GM23338 (cell line): ENCODE results near the gene ATL3. TPM values are rescaled to one million over a fixed set of nuclear protein-coding genes. Genes with fewer than 3 reads are reported as not detected.
"Not testable (repeated sequence)": the region's sequence is repeated elsewhere in the genome, so short reads cannot be mapped to it uniquely, and the experiment has no call there.

Source experiments
- ATAC-seq: fragments of 200-7000 bp; cut with Tn5 transposase; 3 replicates; pipeline ENCODE4 v1.9.1; 2020
- DNase-seq: peaks from one replicate; pipeline ENCODE4 v3.0.0-alpha.2; 2015; ENCODE audit warnings: low spot score
- H2AFZ ChIP-seq: fragments of 200-600 bp; sonication (generic); 2 replicates; pipeline ENCODE4 v1.8.0; 2016; ENCODE audit warnings: antibody characterized with exemption, mild to moderate bottlenecking, moderate library complexity
- H3F3A ChIP-seq: fragments of 200-600 bp; sonication (generic); replicated peaks from 2 replicates; pipeline ENCODE4 v1.8.0; 2017; ENCODE audit warnings: antibody characterized with exemption, mixed run types, low read depth
- H3K27ac ChIP-seq: fragments of 200-600 bp; sonication (generic); 2 replicates; pipeline ENCODE4 v1.6.1; 2016; ENCODE audit warnings: low read depth
- H3K27me3 ChIP-seq: fragments of 200-600 bp; sonication (generic); 2 replicates; pipeline ENCODE4 v1.8.0; 2016; ENCODE audit warnings: mild to moderate bottlenecking, mixed run types, moderate library complexity; ENCODE audit not compliant: insufficient read depth
- H3K36me3 ChIP-seq: fragments of 200-600 bp; sonication (generic); 2 replicates; pipeline ENCODE4 v1.8.0; 2016; ENCODE audit warnings: mild to moderate bottlenecking; ENCODE audit not compliant: insufficient read depth
- H3K4me1 ChIP-seq: fragments of 200-600 bp; sonication (generic); 2 replicates; pipeline ENCODE4 v1.8.0; 2016; ENCODE audit warnings: mild to moderate bottlenecking, moderate library complexity; ENCODE audit not compliant: insufficient read depth
- H3K4me2 ChIP-seq: fragments of 200-600 bp; sonication (generic); 2 replicates; pipeline ENCODE4 v1.7.1; 2017; ENCODE audit warnings: mixed run types
- H3K4me3 ChIP-seq: fragments of 200-600 bp; sonication (generic); 2 replicates; pipeline ENCODE4 v1.6.1; 2016; ENCODE audit warnings: mixed run types
- H3K79me2 ChIP-seq: fragments of 200-600 bp; sonication (generic); replicated peaks from 2 replicates; pipeline ENCODE4 v1.8.0; 2017; ENCODE audit warnings: mild to moderate bottlenecking; ENCODE audit not compliant: insufficient read depth
- H3K9me2 ChIP-seq: fragments of 200-600 bp; sonication (generic); 2 replicates; pipeline ENCODE4 v1.8.0; 2017; ENCODE audit not compliant: insufficient read depth
- H4K20me1 ChIP-seq: fragments of 200-600 bp; sonication (generic); replicated peaks from 2 replicates; pipeline ENCODE4 v1.8.0; 2017; ENCODE audit warnings: mild to moderate bottlenecking; ENCODE audit not compliant: insufficient read depth
- H3K27ac Mint-ChIP-seq: 2 replicates; pipeline ENCODE4 v1.8.0; 2020; ENCODE audit warnings: inconsistent platforms, mild to moderate bottlenecking, moderate library complexity, mixed read lengths
- H3K27me3 Mint-ChIP-seq: 3 replicates; pipeline ENCODE4 v1.8.0; 2022; ENCODE audit warnings: low read depth, mild to moderate bottlenecking, moderate library complexity, mixed read lengths, inconsistent platforms; ENCODE audit not compliant: insufficient read depth, poor library complexity
- H3K36me3 Mint-ChIP-seq: 3 replicates; pipeline ENCODE4 v1.8.0; 2021; ENCODE audit warnings: low read depth, mild to moderate bottlenecking, inconsistent platforms, moderate library complexity, mixed read lengths
- H3K4me1 Mint-ChIP-seq: 3 replicates; pipeline ENCODE4 v1.8.0; 2020; ENCODE audit warnings: mild to moderate bottlenecking, inconsistent platforms, mixed read lengths
- H3K4me3 Mint-ChIP-seq: 3 replicates; pipeline ENCODE4 v1.8.0; 2021; ENCODE audit warnings: moderate library complexity, mild to moderate bottlenecking, inconsistent platforms, mixed read lengths
- H3K9me3 Mint-ChIP-seq: 3 replicates; pipeline ENCODE4 v1.8.0; 2020; ENCODE audit warnings: moderate library complexity, mild to moderate bottlenecking, inconsistent platforms, mixed read lengths
- CREB1 ChIP-seq: fragments of 250-450 bp; sonication (Bioruptor Pico); IDR thresholded peaks from 2 replicates; pipeline ENCODE4 v1.5.0; 2020; ENCODE audit warnings: low read depth, mild to moderate bottlenecking, moderate library complexity
- EZH2phosphoT487 ChIP-seq: fragments of 200-600 bp; sonication (generic); IDR thresholded peaks from one replicate; pipeline ENCODE4 v1.8.1; 2018; ENCODE audit warnings: antibody characterized with exemption; ENCODE audit not compliant: unreplicated experiment
- JUNB ChIP-seq: IDR thresholded peaks from one replicate; pipeline ENCODE4 v1.6.1; 2016; ENCODE audit warnings: antibody characterized with exemption; ENCODE audit not compliant: unreplicated experiment
- POLR2AphosphoS5 ChIP-seq: IDR thresholded peaks from 2 replicates; pipeline ENCODE4 v1.6.1; 2016; ENCODE audit warnings: antibody characterized with exemption, low read depth
- ZNF114 ChIP-seq: fragments of 250-450 bp; sonication (Bioruptor Pico); IDR thresholded peaks from 2 replicates; pipeline ENCODE4 v1.5.0; 2020; ENCODE audit warnings: mild to moderate bottlenecking, moderate library complexity
- polyA plus RNA-seq: library from polyadenylated mRNA; unstranded; fragments of >200 nt; fragmentation: Nextera tagmentation; extraction: Ambion mirVana; gene quantifications from 2 replicates; pipeline ENCODE4 v1.2.1, GENCODE V29; 2016
- total RNA-seq: library from RNA; depleted of rRNA; stranded (reverse); fragments of >200 nt; shearing (Covaris generic); gene quantifications from 2 replicates; pipeline ENCODE4 v1.2.3, GENCODE V29; 2014
- TF ChIP-seq, protein P1 (sequence below): IDR thresholded peaks from one replicate; pipeline ENCODE4 v1.6.1; 2018; ENCODE audit warnings: antibody characterized with exemption; ENCODE audit not compliant: unreplicated experiment
- TF ChIP-seq, protein P2 (sequence below): fragments of 250-450 bp; sonication (Bioruptor Pico); IDR thresholded peaks from 2 replicates; pipeline ENCODE4 v1.5.0; 2020; ENCODE audit warnings: mild to moderate bottlenecking, moderate library complexity
- TF ChIP-seq, protein P3 (sequence below): IDR thresholded peaks from 2 replicates; pipeline ENCODE4 v1.6.1; 2016; ENCODE audit warnings: antibody characterized with exemption

Gene ATL3
- total and polyA plus RNA-seq, 2 experiments from 2014 or later, result 6.8 to 20.4 TPM

DNA sequence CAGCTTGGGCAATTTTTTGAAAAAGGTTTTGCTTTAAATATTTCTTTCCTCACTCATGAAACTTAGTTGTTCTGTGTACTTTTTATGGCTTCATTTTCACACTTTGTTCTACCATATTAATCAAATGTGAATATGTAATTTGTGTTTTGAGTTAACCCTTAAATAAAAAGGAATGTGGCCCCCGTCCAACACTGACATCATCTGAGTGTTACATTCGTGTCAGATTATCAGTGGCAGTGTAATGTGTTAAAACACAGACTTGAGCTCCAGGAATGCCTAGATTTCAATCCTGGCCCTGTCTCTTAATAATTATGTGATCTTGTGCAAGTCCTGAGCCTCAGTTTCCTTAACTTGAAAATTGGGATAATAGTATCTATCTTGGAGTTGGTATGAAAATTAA, 15.8 kb upstream of the ATL3 start:
- no peaks in the 10 kb centered on the region for H3K27me3 Mint-ChIP-seq
- no peaks in the 10 kb centered on the region; the same call in 2 of the 3 replicates for H3K9me3 Mint-ChIP-seq
- Histone ChIP-seq H3K4me2 (no peak overlapping the region), H3K79me2 (peaks cover 100% of the 10 kb centered on the region), H3K9me2 (no peaks in the 10 kb centered on the region), H4K20me1 (peaks cover 63% of the 10 kb centered on the region), H3K4me1 (peaks cover 38% of the 10 kb centered on the region), H3F3A (no peaks in the 10 kb centered on the region), H2AFZ (no peak overlapping the region), H3K4me3 (no peak overlapping the region), H3K27me3 (no peaks in the 10 kb centered on the region), H3K36me3 (no peaks in the 10 kb centered on the region), H3K27ac (no peak overlapping the region)
- no peak for DNase-seq
- H3K4me3 Mint-ChIP-seq, result no peak overlapping the region
- H3K4me1 Mint-ChIP-seq, result peaks cover 43% of the 10 kb centered on the region
- no peak overlapping the region; the same call in 1 of the 2 replicates for H3K27ac Mint-ChIP-seq
- TF ChIP-seq JUNB (no peak), POLR2AphosphoS5 (no peak), ZNF114 (CRISPR knock-in tag) (no peak), EZH2phosphoT487 (no peak), CREB1 (no peak)
- TF ChIP-seq, protein P1, sequence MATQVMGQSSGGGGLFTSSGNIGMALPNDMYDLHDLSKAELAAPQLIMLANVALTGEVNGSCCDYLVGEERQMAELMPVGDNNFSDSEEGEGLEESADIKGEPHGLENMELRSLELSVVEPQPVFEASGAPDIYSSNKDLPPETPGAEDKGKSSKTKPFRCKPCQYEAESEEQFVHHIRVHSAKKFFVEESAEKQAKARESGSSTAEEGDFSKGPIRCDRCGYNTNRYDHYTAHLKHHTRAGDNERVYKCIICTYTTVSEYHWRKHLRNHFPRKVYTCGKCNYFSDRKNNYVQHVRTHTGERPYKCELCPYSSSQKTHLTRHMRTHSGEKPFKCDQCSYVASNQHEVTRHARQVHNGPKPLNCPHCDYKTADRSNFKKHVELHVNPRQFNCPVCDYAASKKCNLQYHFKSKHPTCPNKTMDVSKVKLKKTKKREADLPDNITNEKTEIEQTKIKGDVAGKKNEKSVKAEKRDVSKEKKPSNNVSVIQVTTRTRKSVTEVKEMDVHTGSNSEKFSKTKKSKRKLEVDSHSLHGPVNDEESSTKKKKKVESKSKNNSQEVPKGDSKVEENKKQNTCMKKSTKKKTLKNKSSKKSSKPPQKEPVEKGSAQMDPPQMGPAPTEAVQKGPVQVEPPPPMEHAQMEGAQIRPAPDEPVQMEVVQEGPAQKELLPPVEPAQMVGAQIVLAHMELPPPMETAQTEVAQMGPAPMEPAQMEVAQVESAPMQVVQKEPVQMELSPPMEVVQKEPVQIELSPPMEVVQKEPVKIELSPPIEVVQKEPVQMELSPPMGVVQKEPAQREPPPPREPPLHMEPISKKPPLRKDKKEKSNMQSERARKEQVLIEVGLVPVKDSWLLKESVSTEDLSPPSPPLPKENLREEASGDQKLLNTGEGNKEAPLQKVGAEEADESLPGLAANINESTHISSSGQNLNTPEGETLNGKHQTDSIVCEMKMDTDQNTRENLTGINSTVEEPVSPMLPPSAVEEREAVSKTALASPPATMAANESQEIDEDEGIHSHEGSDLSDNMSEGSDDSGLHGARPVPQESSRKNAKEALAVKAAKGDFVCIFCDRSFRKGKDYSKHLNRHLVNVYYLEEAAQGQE, result no peak
- TF ChIP-seq, protein P2, sequence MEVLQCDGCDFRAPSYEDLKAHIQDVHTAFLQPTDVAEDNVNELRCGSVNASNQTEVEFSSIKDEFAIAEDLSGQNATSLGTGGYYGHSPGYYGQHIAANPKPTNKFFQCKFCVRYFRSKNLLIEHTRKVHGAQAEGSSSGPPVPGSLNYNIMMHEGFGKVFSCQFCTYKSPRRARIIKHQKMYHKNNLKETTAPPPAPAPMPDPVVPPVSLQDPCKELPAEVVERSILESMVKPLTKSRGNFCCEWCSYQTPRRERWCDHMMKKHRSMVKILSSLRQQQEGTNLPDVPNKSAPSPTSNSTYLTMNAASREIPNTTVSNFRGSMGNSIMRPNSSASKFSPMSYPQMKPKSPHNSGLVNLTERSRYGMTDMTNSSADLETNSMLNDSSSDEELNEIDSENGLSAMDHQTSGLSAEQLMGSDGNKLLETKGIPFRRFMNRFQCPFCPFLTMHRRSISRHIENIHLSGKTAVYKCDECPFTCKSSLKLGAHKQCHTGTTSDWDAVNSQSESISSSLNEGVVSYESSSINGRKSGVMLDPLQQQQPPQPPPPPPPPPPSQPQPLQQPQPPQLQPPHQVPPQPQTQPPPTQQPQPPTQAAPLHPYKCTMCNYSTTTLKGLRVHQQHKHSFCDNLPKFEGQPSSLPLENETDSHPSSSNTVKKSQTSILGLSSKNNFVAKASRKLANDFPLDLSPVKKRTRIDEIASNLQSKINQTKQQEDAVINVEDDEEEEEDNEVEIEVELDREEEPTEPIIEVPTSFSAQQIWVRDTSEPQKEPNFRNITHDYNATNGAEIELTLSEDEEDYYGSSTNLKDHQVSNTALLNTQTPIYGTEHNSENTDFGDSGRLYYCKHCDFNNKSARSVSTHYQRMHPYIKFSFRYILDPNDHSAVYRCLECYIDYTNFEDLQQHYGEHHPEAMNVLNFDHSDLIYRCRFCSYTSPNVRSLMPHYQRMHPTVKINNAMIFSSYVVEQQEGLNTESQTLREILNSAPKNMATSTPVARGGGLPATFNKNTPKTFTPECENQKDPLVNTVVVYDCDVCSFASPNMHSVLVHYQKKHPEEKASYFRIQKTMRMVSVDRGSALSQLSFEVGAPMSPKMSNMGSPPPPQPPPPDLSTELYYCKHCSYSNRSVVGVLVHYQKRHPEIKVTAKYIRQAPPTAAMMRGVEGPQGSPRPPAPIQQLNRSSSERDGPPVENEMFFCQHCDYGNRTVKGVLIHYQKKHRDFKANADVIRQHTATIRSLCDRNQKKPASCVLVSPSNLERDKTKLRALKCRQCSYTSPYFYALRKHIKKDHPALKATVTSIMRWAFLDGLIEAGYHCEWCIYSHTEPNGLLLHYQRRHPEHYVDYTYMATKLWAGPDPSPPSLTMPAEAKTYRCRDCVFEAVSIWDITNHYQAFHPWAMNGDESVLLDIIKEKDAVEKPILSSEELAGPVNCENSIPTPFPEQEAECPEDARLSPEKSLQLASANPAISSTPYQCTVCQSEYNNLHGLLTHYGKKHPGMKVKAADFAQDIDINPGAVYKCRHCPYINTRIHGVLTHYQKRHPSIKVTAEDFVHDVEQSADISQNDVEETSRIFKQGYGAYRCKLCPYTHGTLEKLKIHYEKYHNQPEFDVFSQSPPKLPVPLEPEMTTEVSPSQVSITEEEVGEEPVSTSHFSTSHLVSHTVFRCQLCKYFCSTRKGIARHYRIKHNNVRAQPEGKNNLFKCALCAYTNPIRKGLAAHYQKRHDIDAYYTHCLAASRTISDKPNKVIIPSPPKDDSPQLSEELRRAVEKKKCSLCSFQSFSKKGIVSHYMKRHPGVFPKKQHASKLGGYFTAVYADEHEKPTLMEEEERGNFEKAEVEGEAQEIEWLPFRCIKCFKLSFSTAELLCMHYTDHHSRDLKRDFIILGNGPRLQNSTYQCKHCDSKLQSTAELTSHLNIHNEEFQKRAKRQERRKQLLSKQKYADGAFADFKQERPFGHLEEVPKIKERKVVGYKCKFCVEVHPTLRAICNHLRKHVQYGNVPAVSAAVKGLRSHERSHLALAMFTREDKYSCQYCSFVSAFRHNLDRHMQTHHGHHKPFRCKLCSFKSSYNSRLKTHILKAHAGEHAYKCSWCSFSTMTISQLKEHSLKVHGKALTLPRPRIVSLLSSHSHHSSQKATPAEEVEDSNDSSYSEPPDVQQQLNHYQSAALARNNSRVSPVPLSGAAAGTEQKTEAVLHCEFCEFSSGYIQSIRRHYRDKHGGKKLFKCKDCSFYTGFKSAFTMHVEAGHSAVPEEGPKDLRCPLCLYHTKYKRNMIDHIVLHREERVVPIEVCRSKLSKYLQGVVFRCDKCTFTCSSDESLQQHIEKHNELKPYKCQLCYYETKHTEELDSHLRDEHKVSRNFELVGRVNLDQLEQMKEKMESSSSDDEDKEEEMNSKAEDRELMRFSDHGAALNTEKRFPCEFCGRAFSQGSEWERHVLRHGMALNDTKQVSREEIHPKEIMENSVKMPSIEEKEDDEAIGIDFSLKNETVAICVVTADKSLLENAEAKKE (CRISPR knock-in tag), result no peak
- TF ChIP-seq, protein P3, sequence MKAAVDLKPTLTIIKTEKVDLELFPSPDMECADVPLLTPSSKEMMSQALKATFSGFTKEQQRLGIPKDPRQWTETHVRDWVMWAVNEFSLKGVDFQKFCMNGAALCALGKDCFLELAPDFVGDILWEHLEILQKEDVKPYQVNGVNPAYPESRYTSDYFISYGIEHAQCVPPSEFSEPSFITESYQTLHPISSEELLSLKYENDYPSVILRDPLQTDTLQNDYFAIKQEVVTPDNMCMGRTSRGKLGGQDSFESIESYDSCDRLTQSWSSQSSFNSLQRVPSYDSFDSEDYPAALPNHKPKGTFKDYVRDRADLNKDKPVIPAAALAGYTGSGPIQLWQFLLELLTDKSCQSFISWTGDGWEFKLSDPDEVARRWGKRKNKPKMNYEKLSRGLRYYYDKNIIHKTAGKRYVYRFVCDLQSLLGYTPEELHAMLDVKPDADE, result no peak
- ATAC-seq, result no peak
- peaks cover 3% of the 10 kb centered on the region; the same call in 2 of the 3 replicates for H3K36me3 Mint-ChIP-seq

DNA sequence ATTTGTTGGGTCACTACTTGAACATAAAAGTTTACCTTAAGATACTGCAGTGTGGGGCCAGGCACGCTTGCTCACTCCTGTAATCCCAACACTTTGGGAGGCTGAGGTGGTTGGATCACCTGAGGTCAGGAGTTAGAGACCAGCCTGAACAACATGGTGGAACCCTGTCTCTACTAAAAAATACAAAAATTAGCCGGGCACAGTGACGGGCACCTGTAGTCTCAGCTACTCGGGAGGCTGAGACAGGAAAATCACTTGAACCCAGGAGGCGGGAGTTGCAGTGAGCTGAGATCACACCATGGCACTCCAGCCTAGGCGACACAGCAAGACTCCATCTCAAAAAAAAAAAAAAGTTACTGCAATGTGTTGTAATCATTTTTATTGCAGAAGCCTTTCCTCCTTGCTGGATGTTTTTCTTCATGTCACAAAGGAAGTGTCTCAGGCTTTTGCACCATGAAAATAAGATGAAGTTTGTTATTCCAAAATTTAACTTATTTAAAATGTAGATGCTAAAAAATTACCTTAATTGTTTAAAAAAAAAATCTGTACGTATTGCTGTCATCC, 14.1 kb upstream of the ATL3 start:
- H3K79me2 ChIP-seq, result peaks cover 87% of the 10 kb centered on the region
- H3K4me3 ChIP-seq, H3K27ac Mint-ChIP-seq, H3K9me3 Mint-ChIP-seq, DNase-seq, H3K9me2 ChIP-seq, H3K27me3 ChIP-seq, H3K27ac ChIP-seq, H3K27me3 Mint-ChIP-seq, H3K36me3 ChIP-seq, H3F3A ChIP-seq, ATAC-seq, H3K4me2 ChIP-seq, H3K36me3 Mint-ChIP-seq, H3K4me3 Mint-ChIP-seq, H2AFZ ChIP-seq: not testable (repeated sequence)
- peaks cover 47% of the 10 kb centered on the region for H4K20me1 ChIP-seq
- H3K4me1 Mint-ChIP-seq, result peaks cover 47% of the 10 kb centered on the region
- peaks cover 45% of the 10 kb centered on the region for H3K4me1 ChIP-seq
